ENCODE results near the gene PNLIPRP2.

Gene PNLIPRP2

DNA sequence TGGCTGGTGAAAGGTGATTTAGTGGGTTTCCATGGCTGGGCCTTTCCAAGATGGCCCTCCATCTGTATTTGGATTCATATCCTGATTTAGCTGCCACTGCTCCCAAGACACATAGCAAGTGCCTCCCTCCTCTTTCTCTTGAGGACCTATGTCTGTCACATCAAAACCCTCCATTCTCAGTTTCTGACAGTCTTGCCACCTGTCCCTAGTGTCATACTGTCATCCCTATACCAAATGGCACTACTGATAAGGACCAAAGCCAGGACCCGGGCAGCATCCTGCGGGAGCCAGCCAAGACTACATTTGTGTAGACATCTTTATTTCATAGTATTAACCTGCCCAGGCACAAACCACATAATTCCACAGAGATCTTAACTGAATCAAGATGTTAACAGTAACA, 34.8 kb downstream of the PNLIPRP2 start:
- no peak for TF ChIP-seq ZFX (IDR thresholded peaks at IDR 0.05)
- TF ChIP-seq, protein P1, sequence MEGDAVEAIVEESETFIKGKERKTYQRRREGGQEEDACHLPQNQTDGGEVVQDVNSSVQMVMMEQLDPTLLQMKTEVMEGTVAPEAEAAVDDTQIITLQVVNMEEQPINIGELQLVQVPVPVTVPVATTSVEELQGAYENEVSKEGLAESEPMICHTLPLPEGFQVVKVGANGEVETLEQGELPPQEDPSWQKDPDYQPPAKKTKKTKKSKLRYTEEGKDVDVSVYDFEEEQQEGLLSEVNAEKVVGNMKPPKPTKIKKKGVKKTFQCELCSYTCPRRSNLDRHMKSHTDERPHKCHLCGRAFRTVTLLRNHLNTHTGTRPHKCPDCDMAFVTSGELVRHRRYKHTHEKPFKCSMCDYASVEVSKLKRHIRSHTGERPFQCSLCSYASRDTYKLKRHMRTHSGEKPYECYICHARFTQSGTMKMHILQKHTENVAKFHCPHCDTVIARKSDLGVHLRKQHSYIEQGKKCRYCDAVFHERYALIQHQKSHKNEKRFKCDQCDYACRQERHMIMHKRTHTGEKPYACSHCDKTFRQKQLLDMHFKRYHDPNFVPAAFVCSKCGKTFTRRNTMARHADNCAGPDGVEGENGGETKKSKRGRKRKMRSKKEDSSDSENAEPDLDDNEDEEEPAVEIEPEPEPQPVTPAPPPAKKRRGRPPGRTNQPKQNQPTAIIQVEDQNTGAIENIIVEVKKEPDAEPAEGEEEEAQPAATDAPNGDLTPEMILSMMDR (conservative IDR thresholded peaks at IDR 0.05): no peak

DNA sequence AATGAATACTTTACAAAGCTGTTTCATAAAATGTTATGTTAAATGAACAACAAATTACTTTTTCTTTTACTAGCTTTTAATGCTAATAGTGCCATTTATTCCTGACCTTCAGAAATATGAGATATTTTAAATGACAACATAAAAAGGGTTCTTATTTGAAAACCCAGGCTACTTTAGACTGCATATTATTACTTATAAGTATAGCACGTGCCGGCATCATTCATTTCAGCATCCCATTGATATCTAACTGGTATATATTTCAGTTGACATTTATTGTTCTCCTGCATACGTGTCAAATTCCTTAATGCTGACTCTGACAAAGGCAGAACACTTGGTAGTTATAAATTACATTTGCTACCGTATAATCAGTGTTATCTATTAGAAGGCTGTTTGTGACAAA, 35.3 kb downstream of the PNLIPRP2 start:
- no peak for TF ChIP-seq ZFX (IDR thresholded peaks at IDR 0.05)
- TF ChIP-seq, protein P1 (conservative IDR thresholded peaks at IDR 0.05): no peak

More for the DNA sequence above, 34.8 kb downstream of the PNLIPRP2 start:
- no peak overlapping the region for H3K27ac ChIP-seq

DNA sequence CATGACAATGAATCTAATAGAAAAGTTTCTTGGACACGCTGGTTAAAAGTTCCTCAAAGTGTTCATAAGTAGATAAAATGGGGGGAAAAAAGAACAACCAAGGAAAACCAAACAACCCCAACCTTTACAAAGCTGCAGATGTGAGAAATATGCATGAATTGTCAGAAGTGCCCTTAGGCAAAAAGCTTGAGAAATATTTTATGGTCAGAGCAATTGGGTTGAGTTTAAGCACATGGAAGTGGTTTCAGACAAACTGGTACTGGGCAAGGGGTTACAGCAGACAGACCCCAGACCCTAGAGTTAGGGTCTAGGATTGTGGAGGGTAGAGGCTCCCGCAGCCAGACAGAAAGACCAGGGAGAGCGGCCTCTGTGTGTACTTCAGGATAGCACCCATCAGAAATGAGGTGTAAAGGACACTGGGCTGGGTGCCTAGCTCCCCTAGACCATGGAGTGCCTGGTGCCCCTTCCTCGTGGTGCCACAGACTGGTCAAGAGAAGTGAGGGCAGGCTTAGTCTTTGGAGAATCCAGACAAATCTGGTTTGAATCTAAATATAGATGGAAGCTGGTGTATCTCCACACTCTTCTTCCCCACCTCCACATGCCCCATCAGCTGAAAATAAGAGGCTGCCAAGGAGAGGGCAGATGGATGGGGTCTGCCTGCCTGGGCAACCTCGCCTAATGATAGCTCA, 37.3 kb downstream of the PNLIPRP2 start:
- no peak overlapping the region for H3K27ac ChIP-seq
- TF ChIP-seq ZFX (IDR thresholded peaks at IDR 0.05): no peak
- TF ChIP-seq, protein P1 (conservative IDR thresholded peaks at IDR 0.05): no peak

More for the DNA sequence above, 35.3 kb downstream of the PNLIPRP2 start:
- H3K27ac ChIP-seq: no peak overlapping the region

DNA sequence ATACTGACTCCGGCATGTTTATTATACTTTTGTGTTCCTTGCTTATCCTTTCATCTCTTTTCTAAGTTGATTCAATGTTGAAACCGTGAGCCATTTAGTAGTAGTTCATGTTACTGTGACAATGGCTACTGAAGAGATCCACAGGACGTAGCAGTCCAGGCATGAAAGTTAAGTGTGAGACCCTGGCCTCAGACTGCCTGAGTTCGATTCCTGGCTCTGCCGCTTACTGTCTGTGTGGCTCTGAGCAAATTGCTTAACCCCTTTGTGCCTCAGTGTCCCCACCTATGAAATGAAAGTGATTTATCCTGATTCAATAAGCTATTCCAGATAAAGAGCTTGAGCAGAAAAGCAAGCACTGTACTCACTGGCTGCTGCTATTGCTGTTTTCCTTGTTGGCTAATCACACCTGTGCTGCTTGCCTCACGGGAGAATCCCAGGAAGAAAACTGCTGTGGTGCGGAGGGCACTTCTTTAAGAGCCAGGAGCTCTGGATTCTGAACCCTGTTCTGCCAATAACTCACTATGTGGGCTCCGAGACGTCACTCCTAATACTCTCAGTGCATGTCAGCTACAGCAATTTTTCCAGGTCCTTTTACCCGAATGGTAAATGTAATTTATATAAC, 38.4 kb downstream of the PNLIPRP2 start:
- no peak overlapping the region for H3K27ac ChIP-seq
- TF ChIP-seq, protein P1 (conservative IDR thresholded peaks at IDR 0.05): no peak
- no peak for TF ChIP-seq ZFX (IDR thresholded peaks at IDR 0.05)

DNA sequence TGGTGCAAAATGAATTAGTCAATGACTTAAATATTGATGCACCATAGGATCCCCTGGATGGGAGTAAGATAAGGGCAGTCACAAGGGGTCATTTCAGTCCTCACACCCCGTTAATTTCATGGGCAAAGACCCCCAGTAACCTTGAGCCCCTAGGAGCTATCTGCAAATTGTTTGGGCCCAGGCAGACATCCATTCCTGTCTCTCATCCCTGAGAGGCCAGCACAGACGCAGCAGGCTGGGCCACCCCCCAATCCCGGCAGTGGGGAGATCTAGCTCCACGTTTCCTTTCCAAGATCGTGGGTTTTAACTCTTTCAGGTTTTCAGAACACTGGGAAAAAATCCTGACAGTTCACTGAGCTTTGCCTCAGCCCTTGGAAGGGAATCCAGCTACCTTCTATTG, 40.1 kb downstream of the PNLIPRP2 start:
- TF ChIP-seq, protein P1 (conservative IDR thresholded peaks at IDR 0.05): no peak
- TF ChIP-seq ZFX (IDR thresholded peaks at IDR 0.05): no peak
- H3K27ac ChIP-seq: no peak overlapping the region

- H3K27ac ChIP-seq: no peak overlapping the region
- TF ChIP-seq, protein P1 (conservative IDR thresholded peaks at IDR 0.05): no peak
- TF ChIP-seq ZFX (IDR thresholded peaks at IDR 0.05): no peak
These were observed 42.6 kb downstream of the PNLIPRP2 start for GRCh38 chr10:116663342-116663741.

DNA sequence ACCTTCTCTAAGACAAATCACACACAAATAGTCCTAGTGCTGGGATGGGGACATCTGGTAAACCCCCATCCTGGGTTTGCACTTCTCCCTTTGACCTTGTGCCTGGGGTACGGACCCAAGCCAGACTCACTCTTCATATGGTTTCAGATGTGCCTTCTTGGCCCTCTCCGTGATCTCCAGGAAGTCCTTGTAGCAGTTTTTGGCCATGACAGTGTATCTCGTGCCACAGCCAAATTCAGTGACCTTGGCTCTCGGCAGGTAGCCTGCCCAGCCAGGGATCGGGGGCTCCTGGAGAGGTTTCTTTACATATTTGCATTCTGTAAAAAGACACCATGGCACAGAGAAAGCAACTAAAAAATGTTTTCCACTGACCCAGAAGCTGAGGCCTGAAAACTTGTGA, 43.9 kb downstream of the PNLIPRP2 start:
- no peak overlapping the region for H3K27ac ChIP-seq
- no peak for TF ChIP-seq ZFX (IDR thresholded peaks at IDR 0.05)
- TF ChIP-seq, protein P1 (conservative IDR thresholded peaks at IDR 0.05): no peak
